GM18867 (cell line): Measurements from ENCODE around the gene PTPN1.
A peak's percentile ranks its signal among the peaks of the same experiment; 100 is the strongest.

Experiments
- ATAC-seq: cut with Tn5 transposase; IDR thresholded peaks from one replicate; pipeline ENCODE4 v1.9.1; 2021; ENCODE audit warnings: mild to moderate bottlenecking, moderate library complexity; ENCODE audit not compliant: unreplicated experiment

The PTPN1 gene

GRCh38 chr20:50510706-50511542 is 741 bp downstream of the PTPN1 start:
- no peak for ATAC-seq

- ATAC-seq, result no peak
Observed at GRCh38 chr20:50512323-50512722, 2.1 kb downstream of the PTPN1 start.

- no peak for ATAC-seq
Observed at GRCh38 chr20:50513169-50514034, 3.2 kb downstream of the PTPN1 start.

GRCh38 chr20:50514035-50514337 is 3.8 kb downstream of the PTPN1 start:
- no peak for ATAC-seq

GRCh38 chr20:50514750-50515149 is 4.6 kb downstream of the PTPN1 start:
- no peak for ATAC-seq

GRCh38 chr20:50515471-50516106 is 5.4 kb downstream of the PTPN1 start:
- no peak for ATAC-seq

- ATAC-seq, result peak; percentile 47
Observed at GRCh38 chr20:50516180-50516934, 6.2 kb downstream of the PTPN1 start.

GRCh38 chr20:50516935-50517816 is 7.0 kb downstream of the PTPN1 start:
- ATAC-seq, result no peak

- ATAC-seq, result no peak
Observed at GRCh38 chr20:50517817-50518154, 7.6 kb downstream of the PTPN1 start.

- no peak for ATAC-seq
Observed at GRCh38 chr20:50518270-50518721, 8.1 kb downstream of the PTPN1 start.

- no peak for ATAC-seq
Observed at GRCh38 chr20:50519036-50519762, 9.0 kb downstream of the PTPN1 start.

- no peak for ATAC-seq
Observed at GRCh38 chr20:50520222-50520880, 10.2 kb downstream of the PTPN1 start.

GRCh38 chr20:50521221-50522052 is 11.3 kb downstream of the PTPN1 start:
- no peak for ATAC-seq

- no peak for ATAC-seq
Observed at GRCh38 chr20:50522053-50522674, 12.0 kb downstream of the PTPN1 start.

- no peak for ATAC-seq
Observed at GRCh38 chr20:50523552-50524167, 13.5 kb downstream of the PTPN1 start.

GRCh38 chr20:50525681-50526080 is 15.5 kb downstream of the PTPN1 start:
- no peak for ATAC-seq

- ATAC-seq, result no peak
Observed at GRCh38 chr20:50526403-50526989, 16.3 kb downstream of the PTPN1 start.
